Measurements from ENCODE around the gene RBM42.

- TF ChIP-seq CTCF (IDR thresholded peaks at IDR 0.05; ENCODE audit: insufficient read depth, low read length, poor library complexity, severe bottlenecking) (no peak), EZH2phosphoT487 (conservative IDR thresholded peaks at IDR 0.05; ENCODE audit: low read length) (no peak)
Observed at GRCh38 chr19:35629332-35629633, 447 bp downstream of the RBM42 start.

Data from SU-DHL-6 (cell line).